ENCODE data around the gene RASA3. TPM values are rescaled to one million over a fixed set of nuclear protein-coding genes. Genes with fewer than 3 reads are reported as not detected.

Gene RASA3
- total RNA-seq, 5 donors from 2014 or later (not counting 1 experiment from before 2014, with no cell fraction given), result 223 to 267 (median 238) TPM

DNA sequence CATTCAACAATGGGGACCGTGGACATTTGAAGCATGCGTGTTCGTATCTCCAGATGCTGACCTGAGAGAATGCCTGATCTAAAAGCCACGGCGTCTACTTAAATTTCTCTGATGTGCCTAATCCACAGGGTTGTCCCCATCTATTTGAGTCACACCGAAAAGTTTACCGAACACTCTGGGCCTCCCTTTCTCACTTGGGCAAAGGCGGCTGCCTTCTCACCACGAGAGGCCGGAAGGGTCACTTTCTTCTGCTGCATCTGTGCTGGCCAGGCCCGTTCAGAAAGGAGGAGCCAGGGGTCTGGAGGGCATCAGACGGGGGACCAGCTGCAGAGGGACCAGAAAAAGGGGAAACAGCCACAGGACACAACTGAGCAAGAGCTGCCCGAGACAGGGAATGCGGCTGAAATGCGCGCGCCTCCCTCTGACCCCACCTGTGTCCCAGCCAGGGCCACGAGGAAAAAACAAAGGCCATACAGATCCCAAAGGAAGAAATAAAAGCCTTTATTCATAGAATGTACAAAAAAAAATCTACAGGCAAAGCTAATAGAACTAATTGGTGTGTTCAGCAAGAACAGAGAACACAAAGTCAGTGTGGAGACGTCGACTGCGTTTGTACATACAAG, 87.2 kb downstream of the RASA3 start:
- H3K27me3 ChIP-seq (replicated peaks in 1 of 2; ENCODE audit: control insufficient read depth in 2 of 2, extremely low read depth in 1 of 2, insufficient read depth in 2 of 2, low read length in 1 of 2), result no peaks in the 10 kb centered on the region
- Mint-ChIP-seq H3K27ac (peak overlapping the region; percentile 27 to 83), H3K27me3 (no peaks in the 10 kb centered on the region), H3K36me3 (peaks cover 42% of the 10 kb centered on the region), H3K4me1 (peaks cover 70 to 76% (median 73%) of the 10 kb centered on the region in 3 donors), H3K9me3 (no peaks in the 10 kb centered on the region), H3K4me3 (peak overlapping the region in 1 of 3 donors; percentile 25)
- H3K27ac ChIP-seq (ENCODE audit: low read length), result no peak overlapping the region
- H3K36me3 ChIP-seq (ENCODE audit: control insufficient read depth in 2 of 2, extremely low read depth in 1 of 2, insufficient read depth in 1 of 2, low read length in 1 of 2), result peaks cover 12 to 67% of the 10 kb centered on the region in 2 donors
- no peak for ATAC-seq (replicated peaks in 1 of 4)
- H3K9me3 ChIP-seq, result no peaks in the 10 kb centered on the region
- POLR2A ChIA-PET, result no interaction called here
- peaks cover 9 to 70% of the 10 kb centered on the region in 2 experiments for H3K4me1 ChIP-seq (ENCODE audit: control insufficient read depth in 1 of 2, extremely low read depth in 1 of 2, insufficient read depth in 2 of 2, low read length in 2 of 2)
- no peak for DNase-seq
- CTCF ChIA-PET, result no interaction called here
- no peak overlapping the region for H3K4me3 ChIP-seq (ENCODE audit: control insufficient read depth in 1 of 2, extremely low read depth in 1 of 2, low read length in 1 of 2)
- 90% methylated on average over 16 of the region's 21 CpGs for WGBS (ENCODE audit: insufficient coverage)

DNA sequence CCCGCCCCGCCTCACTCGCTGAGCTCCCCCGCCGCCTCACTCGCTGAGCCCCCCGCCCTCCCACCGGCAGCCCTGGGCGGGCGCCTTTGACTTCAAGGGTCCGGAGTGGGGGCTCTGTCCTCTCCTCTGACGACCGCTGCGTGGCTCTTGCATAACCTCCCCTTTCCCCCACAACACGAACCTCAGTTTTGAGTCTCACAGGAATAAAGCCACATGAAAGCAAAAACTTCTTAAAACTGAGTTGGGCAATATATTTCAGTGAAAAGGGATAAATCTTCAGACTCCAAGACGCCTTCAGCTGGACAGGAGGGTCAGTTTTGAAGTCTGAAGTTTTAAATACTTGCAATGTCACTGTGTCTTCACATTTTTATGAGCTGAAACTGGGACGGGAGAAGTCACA, 87.9 kb downstream of the RASA3 start:
- Mint-ChIP-seq H3K27me3 (no peaks in the 10 kb centered on the region), H3K36me3 (peaks cover 41% of the 10 kb centered on the region), H3K4me1 (peaks cover 65 to 72% (median 69%) of the 10 kb centered on the region in 3 donors), H3K4me3 (peak overlapping the region in 1 of 3 donors; percentile 19), H3K9me3 (no peaks in the 10 kb centered on the region), H3K27ac (peak overlapping the region in 1 of 2 donors; percentile 83)
- Histone ChIP-seq H3K4me1 (ENCODE audit: control insufficient read depth in 1 of 2, extremely low read depth in 1 of 2, insufficient read depth in 2 of 2, low read length in 2 of 2) (peaks cover 2 to 69% of the 10 kb centered on the region in 2 experiments), H3K4me3 (ENCODE audit: control insufficient read depth in 1 of 2, extremely low read depth in 1 of 2, low read length in 1 of 2) (no peak overlapping the region), H3K27ac (ENCODE audit: low read length) (no peak overlapping the region), H3K27me3 (replicated peaks in 1 of 2; ENCODE audit: control insufficient read depth in 2 of 2, extremely low read depth in 1 of 2, insufficient read depth in 2 of 2, low read length in 1 of 2) (no peaks in the 10 kb centered on the region), H3K36me3 (ENCODE audit: control insufficient read depth in 2 of 2, extremely low read depth in 1 of 2, insufficient read depth in 1 of 2, low read length in 1 of 2) (peaks cover 9 to 66% of the 10 kb centered on the region in 2 donors), H3K9me3 (no peaks in the 10 kb centered on the region)
- 81% methylated on average over 3 of the region's 17 CpGs for WGBS (ENCODE audit: insufficient coverage)
- CTCF ChIA-PET, result no interaction called here
- DNase-seq, result no peak
- ATAC-seq (replicated peaks in 1 of 4), result no peak
- POLR2A ChIA-PET, result no interaction called here

DNA sequence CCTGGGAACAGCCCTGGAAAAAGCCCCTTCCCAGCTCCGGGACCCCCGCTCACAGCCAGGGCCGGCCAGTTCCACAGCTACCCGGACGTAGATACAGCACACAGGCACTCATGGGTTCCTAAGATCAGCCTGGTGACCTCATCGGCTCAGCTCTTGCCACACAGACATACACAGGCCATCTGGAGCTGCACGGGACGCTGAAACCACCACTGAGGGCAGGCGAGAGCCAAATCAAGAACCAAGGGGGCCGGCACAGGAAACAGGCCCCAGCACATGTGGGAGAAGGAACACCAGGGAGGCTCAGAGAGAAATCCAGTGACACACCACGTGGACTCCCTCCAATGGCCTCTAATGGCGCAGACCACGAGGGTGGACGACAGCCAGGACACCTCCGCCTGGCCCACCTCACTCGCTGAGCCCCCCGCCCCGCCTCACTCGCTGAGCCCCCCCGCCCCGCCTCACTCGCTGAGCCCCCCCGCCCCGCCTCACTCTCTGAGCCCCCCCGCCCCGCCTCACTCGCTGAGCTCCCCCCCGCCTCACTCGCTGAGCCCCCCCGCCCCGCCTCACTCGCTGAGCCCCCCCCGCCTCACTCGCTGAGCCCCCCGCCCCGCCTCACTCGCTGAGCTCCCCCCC, 88.9 kb downstream of the RASA3 start:
- CTCF ChIA-PET, result no interaction called here
- DNase-seq, result peak in 7 of 35 experiments; percentile 13 to 47 (median 33)

DNA sequence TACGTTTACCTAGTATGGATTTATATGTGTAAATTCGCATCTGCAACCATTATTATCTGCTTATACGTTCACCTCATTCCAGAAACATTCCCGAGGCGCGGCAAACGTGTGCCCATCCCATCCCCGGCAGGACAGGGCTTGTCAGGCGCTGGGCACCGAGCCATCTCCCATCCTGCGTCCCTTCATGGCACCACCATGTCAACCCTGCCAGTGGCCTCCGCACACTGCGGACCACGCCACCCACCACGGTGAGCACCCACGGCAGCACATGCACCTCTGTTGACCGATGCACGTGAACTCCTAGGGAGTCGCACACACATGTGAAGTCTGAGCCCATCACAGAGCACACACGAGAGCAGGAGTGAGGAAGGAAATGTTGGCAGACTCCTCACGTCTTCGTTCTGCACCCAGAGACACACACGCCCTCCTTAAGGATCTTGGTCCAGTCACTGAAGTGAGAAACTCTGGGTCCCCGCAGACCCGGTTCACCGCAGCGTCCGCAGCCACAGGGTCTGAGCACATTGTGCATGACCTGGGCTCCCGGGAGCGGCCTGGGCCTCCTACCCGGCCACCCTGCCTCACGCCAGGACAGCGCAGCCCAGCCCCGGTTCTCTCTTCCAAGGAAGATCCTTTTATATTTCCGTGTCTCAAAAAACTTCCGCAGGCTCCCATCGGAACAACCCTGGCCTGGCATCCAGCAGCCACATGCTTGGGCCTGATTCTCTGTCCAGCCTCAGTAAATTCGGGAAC, 90.2 kb downstream of the RASA3 start:
- Mint-ChIP-seq H3K36me3 (peaks cover 39% of the 10 kb centered on the region), H3K27ac (peak overlapping the region in 1 of 2 donors; percentile 23), H3K4me1 (peaks cover 61 to 67% (median 63%) of the 10 kb centered on the region in 3 donors), H3K27me3 (no peaks in the 10 kb centered on the region), H3K9me3 (no peaks in the 10 kb centered on the region), H3K4me3 (no peak overlapping the region)
- ATAC-seq (replicated peaks in 1 of 4) (no peak), DNase-seq (no peak)
- ChIA-PET POLR2A (no interaction called here), CTCF (no interaction called here)
- Histone ChIP-seq H3K4me3 (ENCODE audit: control insufficient read depth in 1 of 2, extremely low read depth in 1 of 2, low read length in 1 of 2) (no peak overlapping the region), H3K27ac (ENCODE audit: low read length) (no peak overlapping the region), H3K36me3 (ENCODE audit: control insufficient read depth in 2 of 2, extremely low read depth in 1 of 2, insufficient read depth in 1 of 2, low read length in 1 of 2) (peaks cover 17 to 75% of the 10 kb centered on the region in 2 donors), H3K4me1 (ENCODE audit: control insufficient read depth in 1 of 2, extremely low read depth in 1 of 2, insufficient read depth in 2 of 2, low read length in 2 of 2) (peaks cover 0 to 63% of the 10 kb centered on the region in 2 experiments), H3K9me3 (no peaks in the 10 kb centered on the region), H3K27me3 (replicated peaks in 1 of 2; ENCODE audit: control insufficient read depth in 2 of 2, extremely low read depth in 1 of 2, insufficient read depth in 2 of 2, low read length in 1 of 2) (no peaks in the 10 kb centered on the region)
- 97% methylated on average over 33 of the region's 38 CpGs for WGBS (ENCODE audit: insufficient coverage)

More for the DNA sequence above, 88.9 kb downstream of the RASA3 start:
- Mint-ChIP-seq H3K4me3 (peak overlapping the region in 1 of 3 donors; percentile 25), H3K36me3 (peaks cover 37% of the 10 kb centered on the region), H3K9me3 (no peaks in the 10 kb centered on the region), H3K27me3 (no peaks in the 10 kb centered on the region), H3K27ac (no peak overlapping the region), H3K4me1 (peaks cover 64 to 67% (median 65%) of the 10 kb centered on the region in 3 donors)
- H3K4me1 ChIP-seq (ENCODE audit: control insufficient read depth in 1 of 2, extremely low read depth in 1 of 2, insufficient read depth in 2 of 2, low read length in 2 of 2), result peaks cover 0 to 69% of the 10 kb centered on the region in 2 experiments
- peak in 2 of 4 experiments; percentile 15 to 36 for ATAC-seq (replicated peaks in 1 of 4)
- 90% methylated on average over 10 of the region's 37 CpGs for WGBS (ENCODE audit: insufficient coverage)
- no peaks in the 10 kb centered on the region for H3K27me3 ChIP-seq (replicated peaks in 1 of 2; ENCODE audit: control insufficient read depth in 2 of 2, extremely low read depth in 1 of 2, insufficient read depth in 2 of 2, low read length in 1 of 2)
- POLR2A ChIA-PET, result no interaction called here
- peaks cover 15 to 73% of the 10 kb centered on the region in 2 donors for H3K36me3 ChIP-seq (ENCODE audit: control insufficient read depth in 2 of 2, extremely low read depth in 1 of 2, insufficient read depth in 1 of 2, low read length in 1 of 2)
- H3K4me3 ChIP-seq (ENCODE audit: control insufficient read depth in 1 of 2, extremely low read depth in 1 of 2, low read length in 1 of 2), result no peak overlapping the region
- H3K9me3 ChIP-seq, result no peaks in the 10 kb centered on the region
- no peak overlapping the region for H3K27ac ChIP-seq (ENCODE audit: low read length)

DNA sequence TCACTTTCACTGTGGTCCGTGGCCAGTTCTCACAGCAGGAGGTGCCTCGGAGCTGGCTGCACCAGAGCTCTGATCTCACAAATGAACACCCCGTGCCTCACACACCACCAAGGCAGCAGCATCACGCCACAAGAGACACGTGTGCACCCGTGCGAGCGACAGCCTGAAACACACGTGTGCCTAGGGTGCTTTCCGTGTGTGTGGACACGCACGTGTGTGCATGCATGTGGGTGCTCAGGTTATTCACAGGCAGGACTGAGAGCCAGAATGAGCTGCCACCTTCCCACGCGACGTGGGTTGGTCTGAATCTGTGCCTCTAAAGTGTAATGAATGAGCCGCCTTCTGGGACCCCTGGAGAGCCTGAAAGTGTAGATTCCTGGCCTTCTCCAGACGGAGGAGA, 90.9 kb downstream of the RASA3 start:
- Mint-ChIP-seq H3K4me3 (no peak overlapping the region), H3K4me1 (peaks cover 60 to 65% (median 61%) of the 10 kb centered on the region in 3 donors), H3K27ac (no peak overlapping the region), H3K9me3 (no peaks in the 10 kb centered on the region), H3K36me3 (peaks cover 37% of the 10 kb centered on the region), H3K27me3 (no peaks in the 10 kb centered on the region)
- ATAC-seq (replicated peaks in 1 of 4) (no peak), DNase-seq (no peak)
- H3K4me3 ChIP-seq (ENCODE audit: control insufficient read depth in 1 of 2, extremely low read depth in 1 of 2, low read length in 1 of 2), result no peak overlapping the region
- WGBS (ENCODE audit: insufficient coverage), result 90% methylated on average over 17 of the region's 17 CpGs
- H3K9me3 ChIP-seq, result no peaks in the 10 kb centered on the region
- H3K4me1 ChIP-seq (ENCODE audit: control insufficient read depth in 1 of 2, extremely low read depth in 1 of 2, insufficient read depth in 2 of 2, low read length in 2 of 2), result peaks cover 0 to 59% of the 10 kb centered on the region in 2 experiments
- peaks cover 21 to 74% of the 10 kb centered on the region in 2 donors for H3K36me3 ChIP-seq (ENCODE audit: control insufficient read depth in 2 of 2, extremely low read depth in 1 of 2, insufficient read depth in 1 of 2, low read length in 1 of 2)
- H3K27ac ChIP-seq (ENCODE audit: low read length), result no peak overlapping the region
- no peaks in the 10 kb centered on the region for H3K27me3 ChIP-seq (replicated peaks in 1 of 2; ENCODE audit: control insufficient read depth in 2 of 2, extremely low read depth in 1 of 2, insufficient read depth in 2 of 2, low read length in 1 of 2)
- ChIA-PET POLR2A (no interaction called here), CTCF (no interaction called here)

DNA sequence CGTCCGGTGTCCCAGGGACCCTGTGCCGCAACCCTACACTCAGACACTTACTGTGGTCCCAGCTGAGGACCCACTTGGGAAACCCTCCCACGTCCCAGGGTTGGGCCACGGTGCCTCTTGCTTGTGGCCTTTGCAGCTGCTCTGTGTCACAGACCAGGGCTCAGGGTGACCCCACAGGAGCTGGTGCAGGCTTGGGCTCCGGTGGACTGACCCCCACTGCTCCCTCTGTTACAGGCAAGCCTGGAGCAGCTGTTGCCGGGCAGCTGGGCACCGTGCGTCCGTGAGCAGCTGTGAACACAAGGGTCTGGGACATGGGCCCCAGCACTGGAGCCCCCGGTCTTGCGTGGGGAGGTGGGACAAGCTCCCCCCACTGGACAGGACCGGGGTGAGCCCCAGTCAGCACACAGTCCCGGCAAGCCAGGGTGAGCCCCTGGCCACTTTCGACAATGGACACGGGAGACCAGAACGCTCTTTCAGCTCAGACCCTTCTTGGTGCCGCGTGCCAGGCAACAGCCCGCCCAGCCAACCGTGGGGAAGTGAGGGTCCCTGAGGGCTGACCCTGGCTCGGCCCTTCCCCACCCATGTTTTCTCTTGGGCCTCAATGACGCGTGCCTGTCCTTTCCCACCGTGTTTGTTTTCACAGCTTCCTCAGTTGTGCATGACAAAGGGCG, 92.8 kb downstream of the RASA3 start:
- H3K4me1 Mint-ChIP-seq, result peaks cover 51 to 57% (median 54%) of the 10 kb centered on the region in 3 donors
- no peak overlapping the region for H3K4me3 ChIP-seq (ENCODE audit: control insufficient read depth in 1 of 2, extremely low read depth in 1 of 2, low read length in 1 of 2)
- H3K27ac Mint-ChIP-seq, result no peak overlapping the region
- no peak overlapping the region for H3K4me3 Mint-ChIP-seq
- peaks cover 30 to 81% of the 10 kb centered on the region in 2 donors for H3K36me3 ChIP-seq (ENCODE audit: control insufficient read depth in 2 of 2, extremely low read depth in 1 of 2, insufficient read depth in 1 of 2, low read length in 1 of 2)
- H3K27me3 Mint-ChIP-seq, result no peaks in the 10 kb centered on the region
- no peaks in the 10 kb centered on the region for H3K9me3 Mint-ChIP-seq
- no peak for DNase-seq
- H3K27me3 ChIP-seq (replicated peaks in 1 of 2; ENCODE audit: control insufficient read depth in 2 of 2, extremely low read depth in 1 of 2, insufficient read depth in 2 of 2, low read length in 1 of 2), result no peaks in the 10 kb centered on the region
- CTCF ChIA-PET, result interaction anchor here in 1 of 2 donors (0.5 kb wide), 1 partner anchor 185 kb away, joined by 5 read pairs; no protein-coding TSS in a partner anchor
- peaks cover 0 to 62% of the 10 kb centered on the region in 2 experiments for H3K4me1 ChIP-seq (ENCODE audit: control insufficient read depth in 1 of 2, extremely low read depth in 1 of 2, insufficient read depth in 2 of 2, low read length in 2 of 2)
- no peaks in the 10 kb centered on the region for H3K9me3 ChIP-seq
- H3K36me3 Mint-ChIP-seq, result peaks cover 28% of the 10 kb centered on the region
- no peak overlapping the region for H3K27ac ChIP-seq (ENCODE audit: low read length)
- 93% methylated on average over 22 of the region's 26 CpGs for WGBS (ENCODE audit: insufficient coverage)
- POLR2A ChIA-PET, result no interaction called here
- no peak for ATAC-seq (replicated peaks in 1 of 4)
